ENCODE results near the gene KLHL35.

- TF ChIP-seq CTCF (IDR thresholded peaks at IDR 0.05) (no peak), EP300 (IDR thresholded peaks at IDR 0.05) (no peak)
These were observed 43.8 kb downstream of the KLHL35 start for GRCh38 chr11:75389276-75389605.
